Gastroesophageal sphincter (tissue), 4 donors: ENCODE data around the gene RNF152. TPM values are rescaled to one million over a fixed set of nuclear protein-coding genes. Genes with fewer than 3 reads are reported as not detected.

Experiments used
- ATAC-seq: fragments of 150-250 bp; one replicate; pipeline ENCODE4 v1.9.1; 2016; ENCODE audit warnings: mild to moderate bottlenecking, moderate library complexity
- H3K27ac ChIP-seq, 4 donors: fragments of 200-600 bp; sonication (generic) in 3 of 4; 1 replicate in 3 of 4; 2 replicates in 1 of 4; pipeline ENCODE4 v1.5.1; 2016 to 2019
- H3K27me3 ChIP-seq: fragments of 200-600 bp; sonication (generic); one replicate; pipeline ENCODE4 v1.5.1; 2019
- H3K36me3 ChIP-seq, 2 donors: fragments of 200-600 bp; sonication (generic); one replicate each; pipeline ENCODE4 v1.5.1; 2019; ENCODE audit warnings: control low read depth in 1 of 2
- H3K4me1 ChIP-seq, 3 donors: fragments of 200-600 bp; sonication (generic); 1 replicate in 2 of 3; 2 replicates in 1 of 3; pipeline ENCODE4 v1.5.1; 2016 to 2019; ENCODE audit warnings: control low read depth in 2 of 3
- H3K4me3 ChIP-seq, 2 donors: fragments of 200-600 bp; sonication (generic); one replicate each; pipeline ENCODE4 v1.5.1; 2019; ENCODE audit warnings: mild to moderate bottlenecking in 1 of 2, moderate library complexity in 1 of 2
- H3K9me3 ChIP-seq, 3 donors: fragments of 200-600 bp; sonication (generic); one replicate each; pipeline ENCODE4 v1.5.1; 2017 to 2019; ENCODE audit warnings: control low read depth in 2 of 3
- EP300 ChIP-seq: sonication (generic); formaldehyde crosslinking; IDR thresholded peaks from one replicate; pipeline ENCODE4 v1.6.1; 2017; ENCODE audit warnings: antibody characterized with exemption, mild to moderate bottlenecking
- POLR2A ChIP-seq, 2 donors: fragments of 450-650 bp; IDR thresholded peaks; one replicate each; pipeline ENCODE4 v1.6.1; 2017; ENCODE audit warnings: antibody characterized with exemption in 2 of 2, mild to moderate bottlenecking in 2 of 2, moderate library complexity in 1 of 2
- POLR2AphosphoS5 ChIP-seq: sonication (generic); formaldehyde crosslinking; IDR thresholded peaks from one replicate; pipeline ENCODE4 v1.6.1; 2017; ENCODE audit warnings: antibody characterized with exemption
- WGBS, 2 donors: methylation state at CpG; one replicate each; pipeline ENCODE4 v1.1.5; 2018; ENCODE audit warnings: low coverage in 1 of 2; 5-methylcytosine and 5-hydroxymethylcytosine counted together
- total RNA-seq, 4 donors: library from RNA; depleted of rRNA; stranded (reverse); fragments of >200 nt; gene quantifications; one replicate each; pipeline ENCODE4 v1.1.0, GENCODE V29; 2016
- TF ChIP-seq, protein P1 (sequence below), 4 experiments: fragments of 200-600 bp in 2 of 4; fragments of 450-650 bp in 2 of 4; sonication (generic) in 1 of 4; IDR thresholded peaks; one replicate each; pipeline ENCODE4 v1.5.1; 2017 to 2019; ENCODE audit warnings: antibody characterized with exemption in 4 of 4, mild to moderate bottlenecking in 2 of 4, moderate library complexity in 2 of 4

The RNF152 gene
- total RNA-seq, 4 donors from 2014 or later: 9.0 to 11.2 (median 10.1) TPM

DNA sequence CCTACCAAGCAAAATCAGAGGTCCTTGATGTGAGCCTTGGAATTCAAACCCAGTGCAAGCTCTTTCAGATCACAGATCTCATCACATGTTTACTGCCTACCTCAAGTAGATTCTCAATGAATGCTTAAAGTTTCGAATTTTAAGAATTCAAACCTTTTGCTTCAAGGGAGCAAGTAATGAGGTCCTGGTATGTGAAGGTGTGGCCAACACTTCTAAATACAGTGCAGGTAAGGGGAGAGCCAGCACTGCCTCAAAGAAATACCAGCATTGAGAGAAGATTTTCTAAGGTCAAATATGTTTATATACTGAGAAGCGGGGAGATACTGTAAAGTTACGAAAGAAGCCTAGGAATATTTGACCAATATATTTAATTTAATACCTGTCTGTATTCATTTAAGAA is 19.7 kb upstream of the RNF152 start:
- no peaks in the 10 kb centered on the region for H3K4me1 ChIP-seq
- no peak for TF ChIP-seq POLR2AphosphoS5
- no peak for TF ChIP-seq POLR2A (IDR thresholded peaks at IDR 0.05)
- no peak for TF ChIP-seq EP300
- TF ChIP-seq, protein P1, sequence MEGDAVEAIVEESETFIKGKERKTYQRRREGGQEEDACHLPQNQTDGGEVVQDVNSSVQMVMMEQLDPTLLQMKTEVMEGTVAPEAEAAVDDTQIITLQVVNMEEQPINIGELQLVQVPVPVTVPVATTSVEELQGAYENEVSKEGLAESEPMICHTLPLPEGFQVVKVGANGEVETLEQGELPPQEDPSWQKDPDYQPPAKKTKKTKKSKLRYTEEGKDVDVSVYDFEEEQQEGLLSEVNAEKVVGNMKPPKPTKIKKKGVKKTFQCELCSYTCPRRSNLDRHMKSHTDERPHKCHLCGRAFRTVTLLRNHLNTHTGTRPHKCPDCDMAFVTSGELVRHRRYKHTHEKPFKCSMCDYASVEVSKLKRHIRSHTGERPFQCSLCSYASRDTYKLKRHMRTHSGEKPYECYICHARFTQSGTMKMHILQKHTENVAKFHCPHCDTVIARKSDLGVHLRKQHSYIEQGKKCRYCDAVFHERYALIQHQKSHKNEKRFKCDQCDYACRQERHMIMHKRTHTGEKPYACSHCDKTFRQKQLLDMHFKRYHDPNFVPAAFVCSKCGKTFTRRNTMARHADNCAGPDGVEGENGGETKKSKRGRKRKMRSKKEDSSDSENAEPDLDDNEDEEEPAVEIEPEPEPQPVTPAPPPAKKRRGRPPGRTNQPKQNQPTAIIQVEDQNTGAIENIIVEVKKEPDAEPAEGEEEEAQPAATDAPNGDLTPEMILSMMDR (IDR thresholded peaks at IDR 0.05): no peak
- ATAC-seq: no peak
- H3K27ac ChIP-seq: no peak overlapping the region
- H3K27me3 ChIP-seq: no peaks in the 10 kb centered on the region
- no peaks in the 10 kb centered on the region for H3K36me3 ChIP-seq
- no peak overlapping the region for H3K4me3 ChIP-seq
- WGBS, 2 donors: 91 to 100% methylated on average over 1 to 3 of the region's 3 CpGs
- no peaks in the 10 kb centered on the region for H3K9me3 ChIP-seq

DNA sequence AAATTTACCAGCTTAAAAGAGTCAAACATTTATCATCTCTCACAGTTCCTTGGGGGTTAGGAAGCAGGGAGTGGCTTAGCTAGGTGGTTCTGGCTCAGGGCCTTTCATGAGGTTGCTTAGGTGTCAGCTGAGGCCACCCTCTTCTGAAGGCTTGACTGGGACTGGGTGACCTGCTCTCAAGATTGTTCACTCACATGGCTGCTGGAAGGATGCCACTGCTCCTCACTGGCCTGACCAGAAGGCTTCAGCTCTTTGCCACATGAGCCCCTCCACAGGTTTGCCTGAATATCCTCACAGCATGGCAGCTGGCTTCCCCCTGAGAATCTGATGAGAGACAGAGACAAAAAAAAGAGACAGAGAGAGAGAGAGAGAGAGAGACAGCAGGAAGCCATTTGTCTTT is 17.3 kb upstream of the RNF152 start:
- Histone ChIP-seq H3K27me3 (no peaks in the 10 kb centered on the region), H3K9me3 (no peaks in the 10 kb centered on the region), H3K27ac (no peak overlapping the region), H3K4me3 (no peak overlapping the region), H3K36me3 (no peaks in the 10 kb centered on the region), H3K4me1 (no peaks in the 10 kb centered on the region)
- TF ChIP-seq POLR2AphosphoS5: no peak
- TF ChIP-seq POLR2A (IDR thresholded peaks at IDR 0.05): no peak
- TF ChIP-seq EP300: no peak
- TF ChIP-seq, protein P1 (IDR thresholded peaks at IDR 0.05): no peak
- ATAC-seq: no peak

DNA sequence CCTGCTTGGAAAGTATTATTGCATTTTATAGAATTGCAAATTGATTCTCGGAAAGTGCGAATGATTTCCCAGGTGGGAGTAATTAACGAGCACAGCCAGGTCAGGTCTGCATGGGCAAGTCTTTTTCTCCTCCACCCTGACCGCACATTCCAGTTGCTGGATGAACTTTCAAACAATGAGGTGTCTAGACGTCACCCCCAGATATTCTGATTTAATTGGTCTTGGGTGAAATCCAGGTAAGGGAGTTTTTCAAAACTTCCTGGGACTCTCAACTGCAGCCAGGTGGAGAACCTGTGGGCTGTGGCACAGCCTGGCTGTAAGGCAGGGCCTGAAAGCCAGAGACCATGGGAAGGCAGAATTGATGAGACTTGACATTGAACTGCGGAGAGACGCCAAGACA is 15.9 kb upstream of the RNF152 start:
- Histone ChIP-seq H3K4me3 (no peak overlapping the region), H3K27me3 (no peaks in the 10 kb centered on the region), H3K36me3 (no peaks in the 10 kb centered on the region), H3K9me3 (no peaks in the 10 kb centered on the region), H3K4me1 (no peaks in the 10 kb centered on the region), H3K27ac (no peak overlapping the region)
- TF ChIP-seq, protein P1 (IDR thresholded peaks at IDR 0.05): no peak
- TF ChIP-seq POLR2A (IDR thresholded peaks at IDR 0.05) (no peak), EP300 (no peak), POLR2AphosphoS5 (no peak)
- whole genome bisulfite sequencing, 2 donors: 77 to 80% methylated on average over 2 to 7 of the region's 7 CpGs
- ATAC-seq: no peak

DNA sequence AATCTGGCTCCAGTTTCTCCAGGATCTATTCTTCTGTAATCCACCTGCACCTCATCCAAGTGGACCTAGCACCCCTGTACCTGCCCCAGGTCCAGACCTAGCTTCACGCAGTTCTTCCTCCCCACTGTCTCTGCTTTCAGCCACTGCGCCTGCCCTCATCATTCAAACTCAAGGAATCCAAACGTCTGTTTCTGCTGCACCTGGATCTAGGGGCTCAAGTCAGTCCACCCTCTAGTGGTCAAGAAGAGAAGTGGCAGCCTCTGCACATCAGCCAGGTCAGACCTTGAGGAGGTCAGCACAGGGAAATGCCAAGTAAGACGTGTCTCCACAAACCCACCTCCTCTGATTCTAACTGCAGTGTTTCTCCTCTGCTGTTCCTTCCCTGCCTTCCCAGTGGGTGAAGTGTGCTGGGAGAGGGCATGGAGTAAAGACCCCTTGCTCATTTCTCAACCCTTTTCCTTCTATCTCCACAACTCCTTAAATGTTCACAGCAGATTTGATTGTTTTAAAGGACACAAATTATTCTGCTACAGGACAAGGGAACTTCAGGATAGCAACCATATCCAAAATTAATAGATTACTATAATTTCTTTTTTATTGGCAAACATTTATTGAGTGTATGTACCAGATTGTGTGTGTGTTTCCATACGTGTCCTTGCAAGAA is 8.6 kb upstream of the RNF152 start:
- H3K4me1 ChIP-seq: peaks cover 0 to 7% (median 0%) of the 10 kb centered on the region in 3 donors
- H3K27ac ChIP-seq: no peak overlapping the region
- no peak overlapping the region for H3K4me3 ChIP-seq
- ATAC-seq: peak; percentile 74
- H3K9me3 ChIP-seq: no peaks in the 10 kb centered on the region
- 31% methylated on average over 5 of the region's 5 CpGs for WGBS, 2 donors
- no peaks in the 10 kb centered on the region for H3K36me3 ChIP-seq
- H3K27me3 ChIP-seq: no peaks in the 10 kb centered on the region
- TF ChIP-seq POLR2A (IDR thresholded peaks at IDR 0.05) (no peak), EP300 (no peak)
- TF ChIP-seq, protein P1 (IDR thresholded peaks at IDR 0.05): peak; percentile 71 to 90 (median 82)

DNA sequence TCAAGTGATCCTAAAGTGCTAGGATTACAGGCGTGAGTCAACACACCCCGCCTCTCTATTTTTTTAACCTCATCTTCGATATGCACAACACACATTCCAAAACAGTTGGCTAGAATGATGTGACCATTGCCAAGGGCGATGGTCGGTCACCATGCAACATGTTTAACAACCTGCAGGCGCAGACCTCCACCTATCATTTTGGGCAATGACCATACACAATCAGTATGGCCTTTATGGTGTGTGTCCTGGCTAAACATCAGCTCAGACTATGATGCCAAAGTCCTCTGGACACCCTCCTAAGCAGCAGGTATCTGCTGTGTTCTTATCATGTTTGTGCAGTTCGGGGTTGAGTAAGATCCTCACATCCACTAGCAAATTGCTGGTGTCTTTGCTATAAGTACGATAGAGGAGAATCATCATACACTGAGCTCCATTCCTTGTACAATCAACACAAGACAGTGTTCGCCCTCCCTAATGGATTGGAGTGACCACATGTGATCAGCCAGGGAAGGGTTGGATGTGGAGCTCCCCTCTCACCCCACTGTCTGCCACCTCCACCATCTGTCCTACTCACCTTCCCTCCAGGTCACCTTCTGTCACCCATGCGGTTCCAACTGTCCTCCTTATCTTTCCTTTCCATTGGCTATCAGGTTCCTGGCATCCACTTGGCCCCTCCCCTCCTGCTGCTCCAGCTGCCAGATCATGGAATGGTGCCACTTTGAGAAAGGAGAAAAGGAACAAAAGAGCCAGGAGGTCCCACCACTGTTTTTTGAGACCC is 7.9 kb upstream of the RNF152 start:
- 68 to 71% methylated on average over 3 to 8 of the region's 10 CpGs for WGBS, 2 donors
- Histone ChIP-seq H3K4me3 (no peak overlapping the region), H3K4me1 (peaks cover 0 to 7% (median 0%) of the 10 kb centered on the region in 3 donors), H3K9me3 (no peaks in the 10 kb centered on the region), H3K27me3 (no peaks in the 10 kb centered on the region), H3K36me3 (no peaks in the 10 kb centered on the region), H3K27ac (no peak overlapping the region)
- no peak for ATAC-seq
- TF ChIP-seq EP300 (no peak), POLR2AphosphoS5 (no peak), POLR2A (IDR thresholded peaks at IDR 0.05) (no peak)
- TF ChIP-seq, protein P1 (IDR thresholded peaks at IDR 0.05): no peak
